HepG2 (cell line): ENCODE measurements around the gene CD300LF. TPM values are rescaled to one million over a fixed set of nuclear protein-coding genes. Genes with fewer than 3 reads are reported as not detected.

Experiments used
- ARNT ChIP-seq: fragments of 450-650 bp; IDR thresholded peaks from 2 replicates; pipeline ENCODE4 v1.6.1; 2017
- ATF1 ChIP-seq: IDR thresholded peaks from 2 replicates; pipeline ENCODE4 v1.6.1; 2016; ENCODE audit warnings: mild to moderate bottlenecking, control low read depth
- ATF2 ChIP-seq: sonication (generic); formaldehyde crosslinking; IDR thresholded peaks from 2 replicates; pipeline ENCODE4 v1.4.0; 2020; ENCODE audit warnings: missing genetic modification reagents
- CERS6 ChIP-seq: sonication (generic); formaldehyde crosslinking; IDR thresholded peaks from 2 replicates; pipeline ENCODE4 v1.5.0; 2020; ENCODE audit warnings: missing genetic modification reagents
- CREB1 ChIP-seq, 2 experiments: fragments of 450-650 bp in 1 of 2; IDR thresholded peaks; 2 replicates each; pipeline ENCODE4 v1.6.1; 2016 to 2017; ENCODE audit warnings: control low read depth in 1 of 2, mild to moderate bottlenecking in 1 of 2, missing compliant biosample characterization in 1 of 2, missing genetic modification characterization in 1 of 2
- FOXA3 ChIP-seq: IDR thresholded peaks from 2 replicates; pipeline ENCODE4 v1.6.1; 2016; ENCODE audit warnings: missing genetic modification reagents, missing compliant biosample characterization
- GATA4 ChIP-seq: sonication (generic); IDR thresholded peaks from 2 replicates; pipeline ENCODE4 v1.6.1; 2016; ENCODE audit warnings: antibody characterized with exemption, low read depth, borderline replicate concordance
- MTA1 ChIP-seq: sonication (generic); formaldehyde crosslinking; IDR thresholded peaks from 2 replicates; pipeline ENCODE4 v1.4.0; 2020; ENCODE audit warnings: missing genetic modification reagents, mild to moderate bottlenecking, borderline replicate concordance
- PAWR ChIP-seq: sonication (generic); formaldehyde crosslinking; IDR thresholded peaks from 2 replicates; pipeline ENCODE4 v1.4.0; 2020; ENCODE audit warnings: missing genetic modification reagents, mild to moderate bottlenecking, borderline replicate concordance
- SP2 ChIP-seq: sonication (generic); formaldehyde crosslinking; IDR thresholded peaks from 2 replicates; pipeline ENCODE4 v1.5.1; 2020; ENCODE audit warnings: mild to moderate bottlenecking, missing genetic modification reagents
- TEAD3 ChIP-seq: optimal IDR thresholded peaks from 2 replicates; pipeline ENCODE3; 2016; ENCODE audit warnings: borderline replicate concordance
- THAP11 ChIP-seq: IDR thresholded peaks from 2 replicates; pipeline ENCODE4 v1.6.1; 2016; ENCODE audit warnings: missing biosample characterization, missing genetic modification reagents
- TMF1 ChIP-seq: sonication (generic); formaldehyde crosslinking; IDR thresholded peaks from 2 replicates; pipeline ENCODE4 v1.8.1; 2022; ENCODE audit warnings: low read depth, missing genetic modification reagents
- ZBTB43 ChIP-seq: sonication (generic); formaldehyde crosslinking; conservative IDR thresholded peaks from 2 replicates; pipeline ENCODE4 v1.4.0; 2020; ENCODE audit warnings: missing genetic modification reagents
- ZNF281 ChIP-seq: sonication (generic); formaldehyde crosslinking; IDR thresholded peaks from 2 replicates; pipeline ENCODE4 v1.4.0; 2020; ENCODE audit warnings: missing genetic modification reagents, borderline replicate concordance
- ZNF292 ChIP-seq: sonication (generic); formaldehyde crosslinking; IDR thresholded peaks from 2 replicates; pipeline ENCODE4 v1.8.1; 2022; ENCODE audit warnings: mild to moderate bottlenecking, low read depth, missing genetic modification reagents, borderline replicate concordance
- ZNF432 ChIP-seq: sonication (generic); formaldehyde crosslinking; IDR thresholded peaks from 2 replicates; pipeline ENCODE4 v1.5.0; 2020; ENCODE audit warnings: missing genetic modification reagents, mild to moderate bottlenecking, borderline replicate concordance
- ZNF605 ChIP-seq: sonication (generic); formaldehyde crosslinking; IDR thresholded peaks from 2 replicates; pipeline ENCODE4 v1.8.0; 2022; ENCODE audit warnings: mild to moderate bottlenecking, missing genetic modification reagents
- ZNF792 ChIP-seq: IDR thresholded peaks from 2 replicates; pipeline ENCODE4 v1.6.1; 2016
- ZSCAN22 ChIP-seq: sonication (generic); formaldehyde crosslinking; IDR thresholded peaks from 2 replicates; pipeline ENCODE4 v1.4.0; 2020; ENCODE audit warnings: mild to moderate bottlenecking, missing genetic modification reagents
- ZSCAN25 ChIP-seq: sonication (generic); formaldehyde crosslinking; IDR thresholded peaks from 2 replicates; pipeline ENCODE4 v1.8.0; 2022; ENCODE audit warnings: mild to moderate bottlenecking, missing genetic modification reagents
- polyA plus RNA-seq, 8 experiments: library from polyadenylated mRNA; depleted of rRNA in 3 of 8; stranded (reverse) in 7 of 8; unstranded in 1 of 8; fragments of >200 nt; fragmentation: Illumina TruSeq in 4 of 8; extraction: Trizol in 4 of 8; gene quantifications; 2 replicates each; pipeline versions ENCODE4 v1.2.1 to v1.2.3, GENCODE V29; 2011 to 2016; ENCODE audit warnings: low read depth in 4 of 8, missing spikeins in 1 of 8, mixed read lengths in 1 of 8; ENCODE audit not compliant: insufficient read depth in 1 of 8
- total RNA-seq, 5 experiments: library from RNA; depleted of rRNA; stranded (reverse); fragments of >200 nt; fragmentation: Illumina TruSeq; extraction: Trizol; gene quantifications; 2 replicates each; pipeline ENCODE4 v1.2.3, GENCODE V29; 2016; ENCODE audit warnings: low read depth in 1 of 5

CD300LF gene
- total and polyA plus RNA-seq, 2 of the 13 experiments (the other 11 are each of a cell fraction or from before 2014, with no cell fraction given), result not detected

GRCh38 chr17:74757931-74758847 is 45.5 kb upstream of the CD300LF start (continued):
- no peak for TF ChIP-seq ZNF792 (CRISPR knock-in tag)
- no peak for TF ChIP-seq MTA1 (CRISPR knock-in tag)
- no peak for TF ChIP-seq PAWR (CRISPR knock-in tag)
- no peak for TF ChIP-seq TMF1 (CRISPR knock-in tag)
- no peak for TF ChIP-seq TEAD3 (CRISPR knock-in tag)
- TF ChIP-seq ATF2 (CRISPR knock-in tag), result no peak
- TF ChIP-seq ARNT, result no peak
- no peak for TF ChIP-seq SP2 (CRISPR knock-in tag)
- no peak for TF ChIP-seq ZSCAN22 (CRISPR knock-in tag)
- TF ChIP-seq ZNF292 (CRISPR knock-in tag), result no peak
- no peak for TF ChIP-seq CREB1 (IDR thresholded peaks at IDR 0.05)
- no peak for TF ChIP-seq CREB1 (CRISPR knock-in tag; IDR thresholded peaks at IDR 0.05)
- TF ChIP-seq CERS6, result no peak
- TF ChIP-seq GATA4, result no peak
- no peak for TF ChIP-seq ZBTB43
- TF ChIP-seq FOXA3, result peak; percentile 59
- TF ChIP-seq ZNF605 (CRISPR knock-in tag), result no peak
- no peak for TF ChIP-seq ZNF432 (CRISPR knock-in tag)
- TF ChIP-seq THAP11 (CRISPR knock-in tag), result no peak
- TF ChIP-seq ZNF281 (CRISPR knock-in tag), result no peak
- peak; percentile 61; the same call in 1 of the 2 replicates for TF ChIP-seq ZSCAN25
- no peak for TF ChIP-seq ATF1 (CRISPR knock-in tag)
